H9 (cell line): ENCODE data around the gene RNF5. TPM values are rescaled to one million over a fixed set of nuclear protein-coding genes. Genes with fewer than 3 reads are reported as not detected.

Source experiments
- DNase-seq: peaks from one replicate; pipeline ENCODE4 v3.0.0-alpha.2; 2017
- H2AFZ ChIP-seq: one replicate; pipeline ENCODE4 v1.6.1; 2013; ENCODE audit warnings: mild to moderate bottlenecking, low read length, control low read depth, moderate library complexity
- H2AK5ac ChIP-seq: 2 replicates; pipeline ENCODE4 v1.6.1; 2013; ENCODE audit warnings: low read length, control low read depth, mixed read lengths; ENCODE audit not compliant: insufficient read length
- H2BK120ac ChIP-seq: one replicate; pipeline ENCODE4 v1.6.1; 2013; ENCODE audit warnings: low read depth, mild to moderate bottlenecking, low read length, control low read depth, inconsistent platforms; ENCODE audit not compliant: poor library complexity, severe bottlenecking
- H2BK12ac ChIP-seq: 2 replicates; pipeline ENCODE4 v1.6.1; 2013; ENCODE audit warnings: low read length, control low read depth, mixed read lengths, low read depth; ENCODE audit not compliant: insufficient read length
- H2BK15ac ChIP-seq: 2 replicates; pipeline ENCODE4 v1.6.1; 2013; ENCODE audit warnings: low read depth, low read length, control low read depth
- H2BK20ac ChIP-seq: one replicate; pipeline ENCODE4 v1.6.1; 2013; ENCODE audit warnings: low read depth, mild to moderate bottlenecking, low read length, control low read depth, inconsistent platforms; ENCODE audit not compliant: poor library complexity, severe bottlenecking
- H2BK5ac ChIP-seq: 2 replicates; pipeline ENCODE4 v1.6.1; 2013; ENCODE audit warnings: low read length, control low read depth, mixed read lengths; ENCODE audit not compliant: insufficient read length
- H3K14ac ChIP-seq: 2 replicates; pipeline ENCODE4 v1.6.1; 2013; ENCODE audit warnings: low read length, control low read depth; ENCODE audit not compliant: insufficient read depth
- H3K18ac ChIP-seq: 2 replicates; pipeline ENCODE4 v1.6.1; 2013; ENCODE audit warnings: low read depth, mild to moderate bottlenecking, mixed read lengths, low read length, control low read depth; ENCODE audit not compliant: insufficient read length
- H3K23ac ChIP-seq: 2 replicates; pipeline ENCODE4 v1.6.1; 2013; ENCODE audit warnings: low read length, control low read depth, mixed read lengths, low read depth; ENCODE audit not compliant: insufficient read length
- H3K23me2 ChIP-seq: 2 replicates; pipeline ENCODE4 v1.6.1; 2013; ENCODE audit warnings: low read depth, mild to moderate bottlenecking, mixed read lengths, low read length, control low read depth; ENCODE audit not compliant: insufficient read length, poor library complexity, severe bottlenecking
- H3K27ac ChIP-seq: 2 replicates; pipeline ENCODE4 v1.5.1; 2013; ENCODE audit warnings: low read length, control low read depth, mixed read lengths, low read depth; ENCODE audit not compliant: insufficient read length
- H3K27me3 ChIP-seq: 2 replicates; pipeline ENCODE4 v1.6.1; 2013; ENCODE audit warnings: low read length, control low read depth, inconsistent platforms; ENCODE audit not compliant: insufficient read depth
- H3K4ac ChIP-seq: 2 replicates; pipeline ENCODE4 v1.6.1; 2013; ENCODE audit warnings: low read depth, mild to moderate bottlenecking, control low read depth, inconsistent platforms, low read length, moderate library complexity
- H3K4me1 ChIP-seq: 2 replicates; pipeline ENCODE4 v1.6.1; 2013; ENCODE audit warnings: low read length, control low read depth, inconsistent platforms; ENCODE audit not compliant: insufficient read depth
- H3K4me2 ChIP-seq: 2 replicates; pipeline ENCODE4 v1.6.1; 2013; ENCODE audit warnings: low read length, control low read depth, mixed read lengths; ENCODE audit not compliant: insufficient read length, insufficient read depth
- H3K56ac ChIP-seq: 2 replicates; pipeline ENCODE4 v1.6.1; 2013; ENCODE audit warnings: low read depth, mild to moderate bottlenecking, mixed read lengths, low read length, control low read depth; ENCODE audit not compliant: insufficient read length
- H3K79me1 ChIP-seq: 2 replicates; pipeline ENCODE4 v1.6.1; 2013; ENCODE audit warnings: low read depth, mild to moderate bottlenecking, moderate library complexity, low read length, control low read depth, inconsistent platforms; ENCODE audit not compliant: insufficient read depth, poor library complexity, severe bottlenecking
- H3K79me2 ChIP-seq: 2 replicates; pipeline ENCODE4 v1.6.1; 2013; ENCODE audit warnings: low read length, control low read depth, inconsistent platforms; ENCODE audit not compliant: insufficient read depth
- H3K9ac ChIP-seq: 2 replicates; pipeline ENCODE4 v1.6.1; 2013; ENCODE audit warnings: low read length, control low read depth, mixed read lengths; ENCODE audit not compliant: insufficient read length; ENCODE audit errors: extremely low read depth
- H3K9me3 ChIP-seq: one replicate; pipeline ENCODE4 v1.6.1; 2013; ENCODE audit warnings: low read depth, low read length, inconsistent platforms; ENCODE audit not compliant: control insufficient read depth
- H3T11ph ChIP-seq: one replicate; pipeline ENCODE4 v1.6.1; 2013; ENCODE audit warnings: mild to moderate bottlenecking, low read length, control low read depth, inconsistent platforms
- H4K20me1 ChIP-seq: one replicate; pipeline ENCODE4 v1.6.1; 2013; ENCODE audit not compliant: control insufficient read depth, insufficient read length, insufficient read depth
- H4K5ac ChIP-seq: 2 replicates; pipeline ENCODE4 v1.6.1; 2013; ENCODE audit warnings: low read depth, mild to moderate bottlenecking, mixed read lengths, low read length, control low read depth; ENCODE audit not compliant: insufficient read length
- H4K8ac ChIP-seq: replicated peaks from 2 replicates; pipeline ENCODE4 v1.6.1; 2013; ENCODE audit warnings: low read length, control low read depth, mixed read lengths, low read depth; ENCODE audit not compliant: insufficient read length
- H4K91ac ChIP-seq: 2 replicates; pipeline ENCODE4 v1.6.1; 2013; ENCODE audit warnings: low read depth, mild to moderate bottlenecking, moderate library complexity, mixed read lengths, low read length, control low read depth; ENCODE audit not compliant: insufficient read length
- H3K27ac Mint-ChIP-seq, 3 experiments: 2 replicates in 2 of 3; 3 replicates in 1 of 3; pipeline ENCODE4 v1.8.0; 2020 to 2021; ENCODE audit warnings: mixed read lengths in 3 of 3, mild to moderate bottlenecking in 1 of 3, moderate library complexity in 1 of 3
- H3K27me3 Mint-ChIP-seq: 2 replicates; pipeline ENCODE4 v1.8.0; 2021; ENCODE audit warnings: low read depth, mild to moderate bottlenecking, moderate library complexity, mixed read lengths
- H3K36me3 Mint-ChIP-seq, 3 experiments: 2 replicates in 2 of 3; 3 replicates in 1 of 3; pipeline ENCODE4 v1.8.0; 2020 to 2021; ENCODE audit warnings: low read depth in 3 of 3, mixed read lengths in 3 of 3; ENCODE audit not compliant: insufficient read depth in 1 of 3
- H3K4me1 Mint-ChIP-seq, 2 experiments: 2 replicates each; pipeline ENCODE4 v1.8.0; 2020; ENCODE audit warnings: mixed read lengths in 2 of 2
- H3K4me3 Mint-ChIP-seq, 2 experiments: 2 replicates in 1 of 2; 3 replicates in 1 of 2; pipeline ENCODE4 v1.8.0; 2020 to 2021; ENCODE audit warnings: mild to moderate bottlenecking in 2 of 2, mixed read lengths in 2 of 2, moderate library complexity in 1 of 2
- H3K9me3 Mint-ChIP-seq, 2 experiments: 2 replicates in 1 of 2; 3 replicates in 1 of 2; pipeline ENCODE4 v1.8.0; 2020; ENCODE audit warnings: mild to moderate bottlenecking in 2 of 2, mixed read lengths in 2 of 2, moderate library complexity in 1 of 2
- WGBS: extraction: QIAGEN DNeasy Blood & Tissue Kit; methylation state at CpG from one replicate; pipeline ENCODE4 v1.1.7; 2013; ENCODE audit warnings: missing lambda C conversion rate, low lambda C conversion rate, mixed read lengths; ENCODE audit not compliant: insufficient read length; ENCODE audit errors: extremely low coverage; 5-methylcytosine and 5-hydroxymethylcytosine counted together
- total RNA-seq: library from RNA; stranded (reverse); gene quantifications from 2 replicates; pipeline ENCODE4 v1.2.1, GENCODE V29; 2021
- TF ChIP-seq, protein P1 (sequence below): fragments of 200-600 bp; sonication (generic); conservative IDR thresholded peaks from 3 replicates; pipeline ENCODE4 v1.8.0; 2021; ENCODE audit warnings: antibody characterized with exemption, mild to moderate bottlenecking

Gene RNF5
- total RNA-seq, 1 experiment from 2014 or later = 116 TPM

DNA sequence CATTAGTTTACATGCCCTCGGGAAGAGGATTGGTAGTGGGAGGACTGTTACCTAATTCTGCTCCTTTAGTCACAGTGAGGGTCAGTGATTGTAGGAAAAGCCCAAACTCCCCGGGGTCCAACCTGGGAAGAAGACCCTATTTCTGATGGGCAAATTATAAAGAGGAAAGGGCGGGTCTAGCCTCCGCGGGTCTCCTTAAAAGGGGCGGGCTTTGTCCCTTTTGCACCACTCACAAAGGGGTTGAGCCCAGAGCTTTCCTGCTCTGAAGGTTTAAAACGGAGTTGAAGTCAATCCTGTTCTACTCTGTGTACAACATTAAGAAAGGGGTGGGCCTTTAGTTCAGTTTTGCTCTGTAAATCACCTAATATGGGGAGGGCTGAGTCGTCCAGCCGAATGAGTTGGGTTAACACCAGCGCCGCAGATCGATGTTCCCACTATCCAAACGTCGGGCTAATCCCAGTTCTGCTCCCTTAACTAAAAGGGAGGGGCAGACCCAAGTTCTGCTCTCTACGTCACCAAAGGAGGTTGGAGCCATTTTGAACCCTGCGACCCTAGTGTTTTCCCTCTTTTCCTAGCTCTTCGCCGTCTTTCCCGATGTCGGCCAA lies 920 bp upstream of the RNF5 start:
- H4K20me1 ChIP-seq = no peaks in the 10 kb centered on the region
- H3K27me3 ChIP-seq = no peaks in the 10 kb centered on the region
- H4K5ac ChIP-seq = peak overlapping the region; percentile 28
- no peak overlapping the region for H4K8ac ChIP-seq
- H3K4me2 ChIP-seq = peak overlapping the region; percentile 83
- Mint-ChIP-seq H3K9me3 (no peaks in the 10 kb centered on the region; a peak in 1 of 5 replicates), H3K4me1 (peaks cover 44 to 47% of the 10 kb centered on the region in 2 experiments), H3K27ac (peak overlapping the region; percentile 98), H3K36me3 (peaks cover 22 to 36% (median 36%) of the 10 kb centered on the region in 3 experiments), H3K27me3 (no peaks in the 10 kb centered on the region; the same call in 1 of the 2 replicates), H3K4me3 (peak overlapping the region; percentile 83 to 86)
- no peak overlapping the region for H2BK20ac ChIP-seq
- peak overlapping the region; percentile 86; the same call in 1 of the 2 replicates for H3K14ac ChIP-seq
- no peak overlapping the region for H2BK15ac ChIP-seq
- H2BK12ac ChIP-seq = no peak overlapping the region
- H3K27ac ChIP-seq = peak overlapping the region; percentile 68
- no CpG with 5 or more reads among the region's 20 CpGs for WGBS
- DNase-seq = peak; percentile 69
- peak overlapping the region; percentile 11 for H2BK5ac ChIP-seq
- H3K79me2 ChIP-seq = peaks cover 20% of the 10 kb centered on the region; the same call in 1 of the 2 replicates
- no peaks in the 10 kb centered on the region for H3K9me3 ChIP-seq
- peak overlapping the region; percentile 93 for H2BK120ac ChIP-seq
- peak overlapping the region; percentile 90 for H3K18ac ChIP-seq
- H3T11ph ChIP-seq = peak overlapping the region; percentile 76
- H4K91ac ChIP-seq = no peak overlapping the region
- peaks cover 7% of the 10 kb centered on the region for H3K4me1 ChIP-seq
- H3K23ac ChIP-seq = no peak overlapping the region
- H3K79me1 ChIP-seq = no peaks in the 10 kb centered on the region
- TF ChIP-seq, protein P1, sequence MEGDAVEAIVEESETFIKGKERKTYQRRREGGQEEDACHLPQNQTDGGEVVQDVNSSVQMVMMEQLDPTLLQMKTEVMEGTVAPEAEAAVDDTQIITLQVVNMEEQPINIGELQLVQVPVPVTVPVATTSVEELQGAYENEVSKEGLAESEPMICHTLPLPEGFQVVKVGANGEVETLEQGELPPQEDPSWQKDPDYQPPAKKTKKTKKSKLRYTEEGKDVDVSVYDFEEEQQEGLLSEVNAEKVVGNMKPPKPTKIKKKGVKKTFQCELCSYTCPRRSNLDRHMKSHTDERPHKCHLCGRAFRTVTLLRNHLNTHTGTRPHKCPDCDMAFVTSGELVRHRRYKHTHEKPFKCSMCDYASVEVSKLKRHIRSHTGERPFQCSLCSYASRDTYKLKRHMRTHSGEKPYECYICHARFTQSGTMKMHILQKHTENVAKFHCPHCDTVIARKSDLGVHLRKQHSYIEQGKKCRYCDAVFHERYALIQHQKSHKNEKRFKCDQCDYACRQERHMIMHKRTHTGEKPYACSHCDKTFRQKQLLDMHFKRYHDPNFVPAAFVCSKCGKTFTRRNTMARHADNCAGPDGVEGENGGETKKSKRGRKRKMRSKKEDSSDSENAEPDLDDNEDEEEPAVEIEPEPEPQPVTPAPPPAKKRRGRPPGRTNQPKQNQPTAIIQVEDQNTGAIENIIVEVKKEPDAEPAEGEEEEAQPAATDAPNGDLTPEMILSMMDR = no peak
- peak overlapping the region; percentile 43; the same call in 1 of the 2 replicates for H3K4ac ChIP-seq
- peaks cover 22% of the 10 kb centered on the region for H3K23me2 ChIP-seq
- no peak overlapping the region for H3K56ac ChIP-seq
- H2AK5ac ChIP-seq = no peak overlapping the region
- H3K9ac ChIP-seq = peak overlapping the region; percentile 83
- H2AFZ ChIP-seq = no peak overlapping the region
